ENCODE results near the gene PTPRN2.

Gene PTPRN2

GRCh38 chr7:158110034-158110590, 477.5 kb downstream of the PTPRN2 start:
- TF ChIP-seq CTCF (IDR thresholded peaks at IDR 0.05) = no peak
- Histone ChIP-seq H3K36me3 (ENCODE audit: control insufficient read depth, insufficient read depth, low read length) (no peaks in the 10 kb centered on the region), H3K4me3 (ENCODE audit: low read depth, low read length) (no peak overlapping the region), H3K9ac (no peak overlapping the region), H3K4me2 (ENCODE audit: low read length) (no peak overlapping the region), H3K27me3 (ENCODE audit: control insufficient read depth, insufficient read depth, low read length) (no peaks in the 10 kb centered on the region), H3K9me3 (ENCODE audit: control insufficient read depth, low read length) (no peaks in the 10 kb centered on the region), H3K4me1 (no peaks in the 10 kb centered on the region), H2AFZ (no peak overlapping the region), H3K27ac (no peak overlapping the region), H3K79me2 (no peaks in the 10 kb centered on the region)

- Histone ChIP-seq H3K4me2 (ENCODE audit: low read length) (no peak overlapping the region), H3K9ac (no peak overlapping the region), H3K9me3 (ENCODE audit: control insufficient read depth, low read length) (no peaks in the 10 kb centered on the region), H3K27ac (no peak overlapping the region), H3K36me3 (ENCODE audit: control insufficient read depth, insufficient read depth, low read length) (no peaks in the 10 kb centered on the region), H3K4me1 (no peaks in the 10 kb centered on the region), H3K79me2 (no peaks in the 10 kb centered on the region), H3K4me3 (ENCODE audit: low read depth, low read length) (no peak overlapping the region), H2AFZ (no peak overlapping the region), H3K27me3 (ENCODE audit: control insufficient read depth, insufficient read depth, low read length) (no peaks in the 10 kb centered on the region)
- no peak for TF ChIP-seq CTCF (IDR thresholded peaks at IDR 0.05)
These were observed 478.1 kb downstream of the PTPRN2 start for GRCh38 chr7:158109364-158110033.

GRCh38 chr7:158108646-158109293, 478.9 kb downstream of the PTPRN2 start:
- Histone ChIP-seq H3K9ac (no peak overlapping the region), H3K79me2 (no peaks in the 10 kb centered on the region), H3K4me1 (no peaks in the 10 kb centered on the region), H3K36me3 (ENCODE audit: control insufficient read depth, insufficient read depth, low read length) (no peaks in the 10 kb centered on the region), H3K4me2 (ENCODE audit: low read length) (no peak overlapping the region), H3K9me3 (ENCODE audit: control insufficient read depth, low read length) (no peaks in the 10 kb centered on the region), H3K4me3 (ENCODE audit: low read depth, low read length) (no peak overlapping the region), H3K27ac (no peak overlapping the region), H2AFZ (no peak overlapping the region), H3K27me3 (ENCODE audit: control insufficient read depth, insufficient read depth, low read length) (no peaks in the 10 kb centered on the region)
- no peak for TF ChIP-seq CTCF (IDR thresholded peaks at IDR 0.05)

- Histone ChIP-seq H3K4me2 (ENCODE audit: low read length) (no peak overlapping the region), H3K9me3 (ENCODE audit: control insufficient read depth, low read length) (no peaks in the 10 kb centered on the region), H3K27me3 (ENCODE audit: control insufficient read depth, insufficient read depth, low read length) (no peaks in the 10 kb centered on the region), H3K4me1 (no peaks in the 10 kb centered on the region), H3K9ac (no peak overlapping the region), H3K79me2 (no peaks in the 10 kb centered on the region), H2AFZ (no peak overlapping the region), H3K36me3 (ENCODE audit: control insufficient read depth, insufficient read depth, low read length) (no peaks in the 10 kb centered on the region), H3K27ac (no peak overlapping the region), H3K4me3 (ENCODE audit: low read depth, low read length) (no peak overlapping the region)
- TF ChIP-seq CTCF (IDR thresholded peaks at IDR 0.05) = no peak
These were observed 479.8 kb downstream of the PTPRN2 start for GRCh38 chr7:158107806-158108205.

Measured in parathyroid adenoma (tissue), 2 donors.